ENCODE results near the gene RNU6-1. TPM values are rescaled to one million over a fixed set of nuclear protein-coding genes. Genes with fewer than 3 reads are reported as not detected.

The RNU6-1 gene
- total RNA-seq (not detected), polyA plus RNA-seq (not detected), total RNA-seq (0.06 to 1.5 (median 0.23) reads per million in 6 experiments)

GRCh38 chr15:67839929-67840748 lies at the start of gene RNU6-1:
Gene RNU6-1, minus strand, starts transcription at chr15:67840045.
- peaks cover 0 to 4% (median 0%) of the 10 kb centered on the region in 3 donors for H3K36me3 Mint-ChIP-seq
- POLR2A ChIA-PET: interaction anchor here (0.9 to 3.0 kb wide), 9 partner anchors 43 to 438 kb away, joined by 3 to 12 read pairs (median 6); partner anchors contain the start of genes FEM1B, MAP2K5 and PIAS1

GRCh38 chr15:67887776-67888175 lies 47.9 kb upstream of the RNU6-1 start:
- ATAC-seq: no peak
- Mint-ChIP-seq H3K27me3 (peaks cover 21 to 33% (median 23%) of the 10 kb centered on the region in 5 donors), H3K36me3 (no peaks in the 10 kb centered on the region), H3K4me1 (peaks cover 1 to 15% (median 11%) of the 10 kb centered on the region in 4 donors), H3K27ac (no peak overlapping the region), H3K4me3 (no peak overlapping the region), H3K9me3 (peaks cover 0 to 7% (median 0%) of the 10 kb centered on the region in 9 donors)
- no peak for DNase-seq
- POLR2A ChIA-PET: no interaction called here

More at GRCh38 chr15:67839929-67840748, at the start of gene RNU6-1:
- peaks cover 4 to 15% (median 7%) of the 10 kb centered on the region in 5 donors for H3K27me3 Mint-ChIP-seq
- peak within 1 kb of the TSS; percentile 91 to 97 (median 96) for H3K4me3 Mint-ChIP-seq
- peaks cover 17 to 44% (median 38%) of the 10 kb centered on the region in 4 donors for H3K4me1 Mint-ChIP-seq
- DNase-seq (peak; percentile 91 to 99 (median 96)), ATAC-seq (peak; percentile 82 to 85)
- peak within 1 kb of the TSS; percentile 96 to 100 (median 98) for H3K27ac Mint-ChIP-seq
- peaks cover 0 to 4% (median 2%) of the 10 kb centered on the region in 9 donors for H3K9me3 Mint-ChIP-seq

GRCh38 chr15:67885861-67886260 lies 46.0 kb upstream of the RNU6-1 start:
- ATAC-seq (no peak), DNase-seq (no peak)
- peaks cover 0 to 7% (median 0%) of the 10 kb centered on the region in 9 donors for H3K9me3 Mint-ChIP-seq
- POLR2A ChIA-PET: no interaction called here
- H3K27me3 Mint-ChIP-seq: peaks cover 20 to 26% (median 23%) of the 10 kb centered on the region in 5 donors
- peaks cover 7 to 26% (median 21%) of the 10 kb centered on the region in 4 donors for H3K4me1 Mint-ChIP-seq
- H3K4me3 Mint-ChIP-seq: peak overlapping the region in 4 of 10 donors; percentile 41 to 64 (median 60)
- H3K27ac Mint-ChIP-seq: no peak overlapping the region
- H3K36me3 Mint-ChIP-seq: no peaks in the 10 kb centered on the region

- H3K27ac Mint-ChIP-seq: peak overlapping the region in 1 of 10 donors; percentile 76
- DNase-seq (no peak), ATAC-seq (no peak)
These were observed 45.3 kb upstream of the RNU6-1 start for GRCh38 chr15:67885175-67885523.

DNA sequence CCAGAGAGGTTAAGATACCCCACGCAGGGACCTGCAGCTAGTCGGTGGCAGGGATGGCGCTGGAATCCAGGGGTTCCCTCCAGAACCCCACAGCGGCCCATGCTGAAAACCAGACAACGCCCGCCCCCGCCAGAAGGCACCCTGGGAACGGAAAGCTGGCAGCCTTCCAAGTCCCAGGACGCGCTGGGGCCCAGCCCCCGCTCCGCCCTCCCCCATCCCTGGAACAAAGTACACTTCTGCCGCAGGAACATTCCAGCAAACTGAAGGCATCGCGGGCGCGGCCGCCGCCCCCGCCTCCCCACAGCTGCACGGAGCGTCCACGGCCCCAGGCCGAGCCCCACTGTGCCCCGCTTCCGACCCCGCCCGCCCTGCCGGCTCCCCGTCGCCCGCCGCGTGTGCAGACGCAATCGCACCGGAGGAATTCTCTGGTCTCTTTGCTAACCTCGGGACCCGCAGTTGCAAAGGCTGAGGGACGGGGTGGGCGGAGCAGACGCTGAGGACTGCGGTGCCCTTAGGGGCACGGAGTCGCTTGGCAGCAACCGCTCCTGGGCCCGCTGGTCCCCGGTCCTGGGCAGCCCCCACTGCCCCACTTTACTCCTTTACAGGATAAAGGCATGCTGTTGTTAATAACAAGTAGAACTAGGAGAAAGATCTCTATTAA lies 44.8 kb upstream of the RNU6-1 start:
- H3K27me3 Mint-ChIP-seq: peaks cover 16 to 22% (median 19%) of the 10 kb centered on the region in 5 donors
- H3K4me1 Mint-ChIP-seq: peaks cover 7 to 26% (median 21%) of the 10 kb centered on the region in 4 donors
- no peaks in the 10 kb centered on the region for H3K9me3 Mint-ChIP-seq
- peak overlapping the region; percentile 41 to 88 (median 70) for H3K4me3 Mint-ChIP-seq
- no peak overlapping the region for H3K27ac Mint-ChIP-seq
- POLR2A ChIA-PET: no interaction called here
- no peaks in the 10 kb centered on the region for H3K36me3 Mint-ChIP-seq
- ATAC-seq (peak; percentile 85 to 93), DNase-seq (peak; percentile 20 to 67 (median 43))

More at GRCh38 chr15:67885175-67885523, 45.3 kb upstream of the RNU6-1 start:
- Mint-ChIP-seq H3K9me3 (peaks cover 0 to 2% (median 0%) of the 10 kb centered on the region in 9 donors), H3K4me3 (peak overlapping the region; percentile 41 to 88 (median 70)), H3K4me1 (peaks cover 7 to 26% (median 21%) of the 10 kb centered on the region in 4 donors), H3K36me3 (no peaks in the 10 kb centered on the region), H3K27me3 (peaks cover 19 to 26% (median 21%) of the 10 kb centered on the region in 5 donors)
- POLR2A ChIA-PET: no interaction called here

DNA sequence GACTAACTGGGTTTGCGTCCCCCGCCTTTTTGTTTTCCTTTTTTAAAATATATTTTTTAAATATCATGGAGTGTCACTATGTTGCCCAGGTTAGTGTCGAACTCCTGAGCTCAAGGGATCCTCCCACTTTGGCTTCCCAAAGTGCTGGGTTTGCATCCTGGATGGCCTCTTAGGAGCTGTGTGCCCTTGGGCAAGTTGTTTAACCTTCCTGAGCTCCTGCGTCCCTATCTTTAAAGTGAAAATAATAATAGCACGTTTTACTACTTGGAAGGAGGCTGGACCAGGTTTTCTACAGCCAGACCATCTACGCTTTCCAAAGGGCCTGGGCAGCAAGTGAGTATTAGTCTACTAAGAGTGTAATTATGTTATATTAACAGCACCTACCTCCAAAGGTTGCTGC lies 44.2 kb upstream of the RNU6-1 start:
- Mint-ChIP-seq H3K4me3 (peak overlapping the region; percentile 41 to 88 (median 70)), H3K27me3 (peaks cover 13 to 22% (median 18%) of the 10 kb centered on the region in 5 donors), H3K27ac (no peak overlapping the region), H3K4me1 (peaks cover 7 to 26% (median 21%) of the 10 kb centered on the region in 4 donors), H3K9me3 (no peaks in the 10 kb centered on the region), H3K36me3 (no peaks in the 10 kb centered on the region)
- ATAC-seq: no peak
- POLR2A ChIA-PET: no interaction called here
- no peak for DNase-seq

DNA sequence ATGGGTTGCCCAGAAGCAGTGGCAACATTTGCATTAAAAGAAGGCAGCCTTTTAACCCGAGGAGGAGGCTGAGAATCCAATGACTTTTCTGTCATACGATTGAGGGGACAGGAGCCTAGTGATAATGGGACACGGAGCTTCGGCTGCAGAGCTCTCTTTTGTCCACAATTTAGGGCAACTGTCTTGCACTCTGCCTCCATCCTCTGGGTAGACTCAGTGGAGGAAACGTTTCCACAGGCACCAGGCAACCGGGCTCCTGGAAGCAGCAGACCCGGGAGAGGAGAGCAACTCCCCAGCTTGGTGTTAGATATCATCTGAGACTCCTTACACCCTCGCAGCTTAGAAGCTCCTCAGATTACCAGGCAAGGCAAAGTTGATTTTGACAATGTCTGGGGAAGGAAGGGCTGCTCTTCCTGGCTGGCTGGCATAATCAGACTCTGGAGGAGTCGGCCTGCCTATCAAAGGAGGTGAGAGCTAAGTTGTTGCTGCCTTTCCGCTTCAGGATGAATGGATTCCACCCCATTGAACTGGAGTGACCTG lies 43.5 kb upstream of the RNU6-1 start:
- H3K27ac Mint-ChIP-seq: no peak overlapping the region
- no peaks in the 10 kb centered on the region for H3K36me3 Mint-ChIP-seq
- DNase-seq (no peak), ATAC-seq (no peak)
- no peaks in the 10 kb centered on the region for H3K9me3 Mint-ChIP-seq
- POLR2A ChIA-PET: interaction anchor here (1.1 kb wide), 1 partner anchor 42 kb away, joined by 3 read pairs; no protein-coding TSS in a partner anchor
- peaks cover 12 to 19% (median 16%) of the 10 kb centered on the region in 5 donors for H3K27me3 Mint-ChIP-seq
- H3K4me3 Mint-ChIP-seq: peak overlapping the region in 1 of 10 donors; percentile 0
- peaks cover 7 to 26% (median 21%) of the 10 kb centered on the region in 4 donors for H3K4me1 Mint-ChIP-seq

GRCh38 chr15:67882487-67883233 lies 42.8 kb upstream of the RNU6-1 start:
- H3K27ac Mint-ChIP-seq: peak overlapping the region in 1 of 10 donors; percentile 27
- H3K27me3 Mint-ChIP-seq: peaks cover 6 to 19% (median 13%) of the 10 kb centered on the region in 5 donors
- peak overlapping the region in 4 of 10 donors; percentile 0 to 41 (median 21) for H3K4me3 Mint-ChIP-seq
- DNase-seq (peak in 4 of 10 donors; percentile 5 to 45 (median 19)), ATAC-seq (peak; percentile 46 to 76)
- POLR2A ChIA-PET: interaction anchor here (1.1 kb wide), 1 partner anchor 41 kb away, joined by 3 read pairs; no protein-coding TSS in a partner anchor
- H3K9me3 Mint-ChIP-seq: no peaks in the 10 kb centered on the region
- H3K4me1 Mint-ChIP-seq: peaks cover 7 to 26% (median 21%) of the 10 kb centered on the region in 4 donors
- H3K36me3 Mint-ChIP-seq: no peaks in the 10 kb centered on the region

DNA sequence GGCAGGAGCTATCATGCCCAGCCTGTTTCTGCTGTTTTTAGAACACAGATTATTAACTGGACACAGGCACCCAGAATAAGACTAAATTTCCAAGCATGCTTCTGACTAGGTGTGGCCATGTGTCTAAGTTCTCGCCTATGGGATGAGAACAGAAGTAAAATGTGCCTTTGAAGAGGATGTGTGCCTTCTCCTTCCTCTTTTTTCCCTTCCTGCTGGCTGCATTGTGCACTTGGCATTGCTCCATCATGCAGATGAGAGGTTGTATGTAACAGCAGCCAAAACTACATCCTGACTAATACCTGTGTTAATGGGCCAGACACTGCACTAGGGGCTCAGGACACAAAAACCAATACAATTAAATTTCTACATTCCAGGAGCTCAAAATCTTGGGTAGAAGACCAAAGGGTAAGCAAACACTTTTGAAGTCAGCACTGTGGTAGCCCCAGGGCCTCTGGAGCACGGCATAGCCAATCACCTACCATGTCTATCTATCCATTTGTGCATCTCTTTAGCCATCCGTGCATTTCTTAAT lies 40.9 kb upstream of the RNU6-1 start:
- no peak overlapping the region for H3K4me3 Mint-ChIP-seq
- ATAC-seq: no peak
- peaks cover 7 to 26% (median 21%) of the 10 kb centered on the region in 4 donors for H3K4me1 Mint-ChIP-seq
- DNase-seq: no peak
- peaks cover 4 to 22% (median 8%) of the 10 kb centered on the region in 5 donors for H3K27me3 Mint-ChIP-seq
- POLR2A ChIA-PET: no interaction called here
- H3K36me3 Mint-ChIP-seq: no peaks in the 10 kb centered on the region
- no peaks in the 10 kb centered on the region for H3K9me3 Mint-ChIP-seq
- no peak overlapping the region for H3K27ac Mint-ChIP-seq

DNA sequence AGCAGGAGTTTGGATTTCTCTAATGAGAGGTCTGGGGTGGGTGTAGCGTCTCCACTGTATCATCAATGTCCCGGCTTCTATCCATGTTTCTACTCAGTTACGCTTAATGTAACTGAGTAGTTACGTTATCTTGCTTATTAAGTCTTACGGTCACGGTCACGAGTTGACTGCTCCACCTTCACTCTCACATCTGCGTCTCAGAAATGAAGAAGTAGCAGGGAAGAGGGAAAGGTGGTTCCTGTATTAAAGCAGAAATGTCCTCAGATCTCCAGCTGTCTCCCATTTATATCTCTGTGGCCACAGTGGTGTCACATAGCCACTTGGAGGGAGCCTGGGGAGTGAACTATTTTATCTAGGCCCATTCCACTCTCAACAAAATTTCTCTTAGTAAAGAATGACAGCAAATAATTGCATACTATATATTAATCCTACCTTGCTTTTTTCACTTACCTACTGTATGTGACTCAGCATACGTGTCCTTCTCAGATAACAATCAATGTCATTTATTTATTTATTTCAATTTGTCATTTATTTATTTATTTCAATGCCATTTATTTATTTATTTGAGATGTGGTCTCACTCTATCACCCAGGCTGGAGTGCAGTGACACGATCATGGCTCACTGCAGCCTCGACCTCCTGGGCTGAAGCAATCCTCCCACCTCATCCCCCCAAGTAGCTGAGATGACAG lies 39.7 kb upstream of the RNU6-1 start:
- Mint-ChIP-seq H3K27me3 (peaks cover 0 to 15% (median 4%) of the 10 kb centered on the region in 5 donors), H3K27ac (peak overlapping the region in 1 of 10 donors; percentile 60), H3K4me3 (no peak overlapping the region), H3K9me3 (peaks cover 0 to 5% (median 0%) of the 10 kb centered on the region in 9 donors), H3K4me1 (peaks cover 7 to 17% (median 14%) of the 10 kb centered on the region in 4 donors), H3K36me3 (no peaks in the 10 kb centered on the region)
- ATAC-seq (no peak), DNase-seq (no peak)
- POLR2A ChIA-PET: no interaction called here

DNA sequence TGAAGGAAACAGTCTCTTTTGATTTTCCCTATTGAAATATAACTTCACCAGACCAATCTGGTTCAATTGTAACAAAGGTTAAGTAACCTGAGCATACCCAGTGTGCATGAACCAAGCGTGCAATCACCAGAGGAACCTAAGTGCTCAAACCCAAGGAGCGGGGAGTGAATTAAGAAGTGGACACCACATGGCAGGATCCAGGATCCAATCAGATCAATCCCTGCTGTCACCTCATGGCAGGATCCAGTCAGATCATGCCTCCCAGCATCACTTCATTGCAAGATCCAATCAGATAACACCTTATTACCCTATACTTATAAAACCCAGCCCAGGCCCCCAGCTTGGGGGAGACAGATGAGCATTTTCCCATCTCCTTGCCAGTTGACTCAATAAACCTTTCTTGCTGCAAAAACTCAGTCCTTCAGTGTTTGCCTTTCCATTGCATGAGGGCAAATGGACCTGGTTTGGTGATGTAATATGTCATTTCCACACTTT lies 38.9 kb upstream of the RNU6-1 start:
- DNase-seq: no peak
- H3K36me3 Mint-ChIP-seq: peaks cover 2 to 4% (median 4%) of the 10 kb centered on the region in 3 donors
- H3K27ac Mint-ChIP-seq: no peak overlapping the region
- H3K9me3 Mint-ChIP-seq: peaks cover 0 to 13% (median 5%) of the 10 kb centered on the region in 9 donors
- POLR2A ChIA-PET: no interaction called here
- H3K4me1 Mint-ChIP-seq: peaks cover 7 to 14% (median 12%) of the 10 kb centered on the region in 4 donors
- H3K27me3 Mint-ChIP-seq: peaks cover 2 to 20% (median 5%) of the 10 kb centered on the region in 5 donors
- H3K4me3 Mint-ChIP-seq: no peak overlapping the region
- ATAC-seq: no peak

All from naive thymus-derived CD8-positive, alpha-beta T cell (primary cell).